ENCODE results near the gene RAB40C.

Gene RAB40C

GRCh38 chr16:624526-625070 lies 34.7 kb downstream of the RAB40C start:
- Mint-ChIP-seq H3K9me3 (no peaks in the 10 kb centered on the region), H3K4me1 (ENCODE audit: low read depth) (no peaks in the 10 kb centered on the region), H3K27me3 (no peaks in the 10 kb centered on the region), H3K4me3 (no peak overlapping the region), H3K36me3 (ENCODE audit: low read depth) (no peaks in the 10 kb centered on the region), H3K27ac (no peak overlapping the region)

GRCh38 chr16:625117-625976 lies 35.5 kb downstream of the RAB40C start:
- Mint-ChIP-seq H3K27me3 (no peaks in the 10 kb centered on the region), H3K27ac (no peak overlapping the region), H3K4me3 (no peak overlapping the region), H3K36me3 (ENCODE audit: low read depth) (no peaks in the 10 kb centered on the region), H3K4me1 (ENCODE audit: low read depth) (no peaks in the 10 kb centered on the region), H3K9me3 (no peaks in the 10 kb centered on the region)

DNA sequence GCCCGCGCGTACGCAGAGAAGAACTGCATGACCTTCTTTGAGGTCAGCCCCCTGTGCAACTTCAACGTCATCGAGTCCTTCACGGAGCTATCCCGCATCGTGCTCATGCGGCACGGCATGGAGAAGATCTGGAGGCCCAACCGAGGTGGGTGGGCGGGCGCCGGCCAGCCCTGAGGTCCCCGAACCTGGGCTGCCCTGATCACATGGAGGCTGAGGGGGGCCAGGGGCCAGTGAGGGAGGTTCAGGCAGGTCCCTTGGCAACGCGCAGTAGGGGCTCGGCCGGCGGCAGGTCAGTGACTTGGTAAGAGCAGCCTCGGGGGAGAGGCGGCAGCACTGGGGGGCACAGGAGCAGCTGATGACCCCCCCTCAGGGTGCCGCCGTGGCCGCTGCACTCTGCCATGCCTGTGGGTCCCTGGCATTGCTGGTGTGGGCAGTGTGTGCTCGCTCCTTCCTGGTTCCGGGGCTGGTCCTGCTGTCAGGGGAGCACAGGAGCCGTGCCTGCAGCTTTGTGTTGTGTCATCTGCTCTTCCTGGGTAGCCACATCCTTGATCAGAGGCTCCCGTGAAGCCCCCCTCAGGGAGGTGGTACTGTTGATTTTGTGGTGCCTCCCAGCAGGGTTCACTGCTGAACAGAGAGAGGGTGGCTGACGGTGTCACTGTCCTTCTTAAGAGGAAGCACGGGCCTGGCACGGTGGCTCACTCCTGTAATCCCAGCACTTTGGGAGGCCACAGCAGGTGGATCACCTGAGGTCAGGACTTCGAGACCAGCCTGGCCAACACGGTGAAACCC lies 36.3 kb downstream of the RAB40C start:
- Mint-ChIP-seq H3K4me1 (ENCODE audit: low read depth) (no peaks in the 10 kb centered on the region), H3K27ac (no peak overlapping the region), H3K9me3 (no peaks in the 10 kb centered on the region), H3K27me3 (no peaks in the 10 kb centered on the region), H3K4me3 (no peak overlapping the region), H3K36me3 (ENCODE audit: low read depth) (no peaks in the 10 kb centered on the region)

GRCh38 chr16:626787-627453 lies 37.1 kb downstream of the RAB40C start:
- Mint-ChIP-seq H3K9me3 (no peaks in the 10 kb centered on the region), H3K4me1 (ENCODE audit: low read depth) (no peaks in the 10 kb centered on the region), H3K27me3 (no peaks in the 10 kb centered on the region), H3K4me3 (no peak overlapping the region), H3K27ac (no peak overlapping the region), H3K36me3 (ENCODE audit: low read depth) (no peaks in the 10 kb centered on the region)

DNA sequence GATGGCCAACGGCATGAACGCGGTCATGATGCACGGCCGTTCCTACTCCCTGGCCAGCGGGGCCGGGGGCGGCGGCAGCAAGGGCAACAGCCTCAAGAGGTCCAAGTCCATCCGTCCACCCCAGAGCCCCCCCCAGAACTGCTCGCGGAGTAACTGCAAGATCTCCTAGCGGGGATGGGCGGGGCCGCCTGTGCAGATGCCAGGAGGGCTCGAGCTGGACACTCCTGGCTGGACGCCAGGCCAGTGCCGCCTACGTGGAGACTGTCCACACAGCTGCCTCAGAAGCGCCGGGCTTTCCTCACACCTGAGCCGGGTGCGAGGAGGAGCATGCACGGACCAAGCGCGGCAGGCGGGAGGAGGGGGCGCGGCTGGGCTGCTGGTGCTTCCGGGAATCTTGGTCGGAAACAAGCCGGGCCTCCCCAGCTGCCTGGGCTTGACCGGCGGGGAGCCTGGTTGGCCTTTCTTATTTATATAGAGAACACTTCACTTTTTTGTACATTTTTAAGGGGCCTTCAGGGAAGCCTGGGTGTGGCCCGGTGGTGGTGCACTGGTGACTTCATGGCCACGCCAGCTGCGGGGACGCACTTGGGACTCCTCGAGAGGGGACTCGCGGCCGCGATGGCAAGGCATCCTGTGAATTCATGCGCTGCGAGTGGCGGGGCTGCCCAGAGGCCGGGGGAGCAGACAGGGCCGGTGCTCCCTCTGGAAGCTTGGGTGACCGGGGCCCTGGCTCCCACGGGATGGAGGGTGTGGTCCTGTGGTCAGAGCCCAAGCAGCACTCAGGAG lies 37.8 kb downstream of the RAB40C start:
- H3K27me3 Mint-ChIP-seq: no peaks in the 10 kb centered on the region
- no peak overlapping the region for H3K27ac Mint-ChIP-seq
- no peak overlapping the region for H3K4me3 Mint-ChIP-seq
- no peaks in the 10 kb centered on the region for H3K9me3 Mint-ChIP-seq
- no peaks in the 10 kb centered on the region for H3K4me1 Mint-ChIP-seq (ENCODE audit: low read depth)
- no peaks in the 10 kb centered on the region for H3K36me3 Mint-ChIP-seq (ENCODE audit: low read depth)

- H3K9me3 Mint-ChIP-seq: no peaks in the 10 kb centered on the region
- no peaks in the 10 kb centered on the region for H3K4me1 Mint-ChIP-seq (ENCODE audit: low read depth)
- no peak overlapping the region for H3K4me3 Mint-ChIP-seq
- no peak overlapping the region for H3K27ac Mint-ChIP-seq
- no peaks in the 10 kb centered on the region for H3K27me3 Mint-ChIP-seq
- H3K36me3 Mint-ChIP-seq (ENCODE audit: low read depth): no peaks in the 10 kb centered on the region
Measured at GRCh38 chr16:628321-629061, 38.6 kb downstream of the RAB40C start.

DNA sequence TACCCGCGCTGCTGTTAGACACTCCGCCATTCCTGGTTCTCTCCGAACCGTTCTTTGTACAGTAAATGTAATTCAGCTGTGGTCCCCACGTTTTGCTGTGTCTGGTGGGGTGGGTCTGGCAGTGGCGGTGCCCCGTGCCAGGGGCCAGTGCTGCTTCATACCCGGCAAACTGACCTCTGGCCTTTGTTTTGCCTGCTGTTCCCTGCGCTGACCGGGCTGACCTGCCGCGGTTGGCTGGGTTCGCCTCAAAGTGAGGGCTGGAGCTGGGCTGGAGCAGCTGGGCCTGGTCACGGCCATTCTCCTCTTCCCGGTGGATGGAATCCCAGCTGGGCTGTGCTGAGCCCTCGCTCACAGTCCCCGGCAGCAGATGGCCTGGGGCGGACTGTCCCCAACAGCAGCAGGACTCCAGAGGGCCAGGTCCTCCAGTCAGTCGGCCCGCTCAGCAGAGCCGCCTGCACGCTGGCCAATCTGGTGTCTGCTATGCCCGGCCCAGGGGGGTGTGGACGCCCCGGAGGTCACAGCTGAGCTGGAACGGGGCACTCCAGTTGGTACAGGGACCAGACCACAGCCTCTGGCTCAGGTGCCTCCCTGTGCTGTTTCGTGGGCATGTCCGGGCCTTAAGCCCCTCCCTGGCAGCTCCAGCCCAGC lies 39.4 kb downstream of the RAB40C start:
- H3K27me3 Mint-ChIP-seq: no peaks in the 10 kb centered on the region
- no peaks in the 10 kb centered on the region for H3K9me3 Mint-ChIP-seq
- H3K4me3 Mint-ChIP-seq: no peak overlapping the region
- no peaks in the 10 kb centered on the region for H3K36me3 Mint-ChIP-seq (ENCODE audit: low read depth)
- no peak overlapping the region for H3K27ac Mint-ChIP-seq
- H3K4me1 Mint-ChIP-seq (ENCODE audit: low read depth): no peaks in the 10 kb centered on the region

DNA sequence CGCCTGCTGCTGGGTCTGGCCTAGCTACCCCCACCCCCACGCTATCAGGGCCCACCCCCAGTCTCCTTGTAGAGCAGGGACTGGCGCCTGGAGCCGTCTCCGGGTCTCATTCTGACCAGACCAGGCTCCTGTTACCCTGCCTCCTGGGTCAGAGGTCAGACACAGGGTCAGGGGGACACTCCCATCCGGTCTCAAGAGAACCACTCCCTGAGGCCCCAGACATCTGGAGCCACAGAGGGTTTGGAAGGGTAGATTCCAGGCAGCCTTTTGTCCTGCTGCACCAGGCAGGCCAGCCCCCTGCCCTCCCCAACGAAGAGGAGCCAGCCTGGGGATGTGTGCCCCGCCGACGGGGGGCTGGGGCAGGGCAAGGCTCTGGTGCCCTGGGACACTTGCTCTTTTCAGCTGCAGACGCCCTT lies 40.0 kb downstream of the RAB40C start:
- no peaks in the 10 kb centered on the region for H3K36me3 Mint-ChIP-seq (ENCODE audit: low read depth)
- H3K4me1 Mint-ChIP-seq (ENCODE audit: low read depth): peaks cover 2% of the 10 kb centered on the region
- no peaks in the 10 kb centered on the region for H3K9me3 Mint-ChIP-seq
- H3K4me3 Mint-ChIP-seq: no peak overlapping the region
- H3K27ac Mint-ChIP-seq: no peak overlapping the region
- H3K27me3 Mint-ChIP-seq: no peaks in the 10 kb centered on the region

DNA sequence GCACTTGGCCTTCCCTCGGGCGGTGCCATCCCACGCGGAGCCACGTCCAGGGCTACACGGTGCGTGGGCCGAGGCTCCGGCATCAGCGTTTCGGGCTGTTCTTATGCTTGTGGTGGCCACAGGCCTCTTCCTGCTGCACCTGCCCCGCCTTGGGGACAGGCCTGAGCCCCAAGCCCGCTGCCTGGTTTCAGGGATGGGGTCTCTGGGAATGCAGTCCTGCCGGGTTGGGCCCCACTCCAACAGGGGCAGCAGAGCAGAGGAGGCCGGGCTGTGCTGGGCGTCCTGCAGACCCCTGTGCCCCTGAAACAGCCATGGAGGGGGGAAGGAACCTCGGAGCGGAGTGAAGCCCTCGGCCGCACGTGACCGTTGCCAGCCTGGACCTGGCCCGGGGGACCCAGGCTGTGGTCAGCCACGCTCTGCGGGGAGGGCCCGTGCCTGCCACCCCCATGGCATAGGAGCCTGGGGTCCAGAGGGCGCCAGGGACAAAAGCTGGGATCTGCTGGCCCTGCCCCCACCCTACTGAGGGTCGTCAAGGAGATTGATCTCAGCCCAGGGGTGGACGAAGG lies 40.5 kb downstream of the RAB40C start:
- no peaks in the 10 kb centered on the region for H3K27me3 Mint-ChIP-seq
- peaks cover 4% of the 10 kb centered on the region for H3K4me1 Mint-ChIP-seq (ENCODE audit: low read depth)
- H3K9me3 Mint-ChIP-seq: no peaks in the 10 kb centered on the region
- H3K4me3 Mint-ChIP-seq: no peak overlapping the region
- H3K27ac Mint-ChIP-seq: no peak overlapping the region
- no peaks in the 10 kb centered on the region for H3K36me3 Mint-ChIP-seq (ENCODE audit: low read depth)

- no peaks in the 10 kb centered on the region for H3K9me3 Mint-ChIP-seq
- no peaks in the 10 kb centered on the region for H3K36me3 Mint-ChIP-seq (ENCODE audit: low read depth)
- no peaks in the 10 kb centered on the region for H3K27me3 Mint-ChIP-seq
- H3K4me1 Mint-ChIP-seq (ENCODE audit: low read depth): peaks cover 4% of the 10 kb centered on the region
- no peak within 1 kb of the TSS for H3K27ac Mint-ChIP-seq
- no peak within 1 kb of the TSS for H3K4me3 Mint-ChIP-seq
Measured at GRCh38 chr16:630815-631405, 41.0 kb downstream of the RAB40C start, which contains the start of gene WFIKKN1. Gene WFIKKN1 (plus strand): TSS chr16:630985. CDS start chr16:631254, 269 bp downstream.

DNA sequence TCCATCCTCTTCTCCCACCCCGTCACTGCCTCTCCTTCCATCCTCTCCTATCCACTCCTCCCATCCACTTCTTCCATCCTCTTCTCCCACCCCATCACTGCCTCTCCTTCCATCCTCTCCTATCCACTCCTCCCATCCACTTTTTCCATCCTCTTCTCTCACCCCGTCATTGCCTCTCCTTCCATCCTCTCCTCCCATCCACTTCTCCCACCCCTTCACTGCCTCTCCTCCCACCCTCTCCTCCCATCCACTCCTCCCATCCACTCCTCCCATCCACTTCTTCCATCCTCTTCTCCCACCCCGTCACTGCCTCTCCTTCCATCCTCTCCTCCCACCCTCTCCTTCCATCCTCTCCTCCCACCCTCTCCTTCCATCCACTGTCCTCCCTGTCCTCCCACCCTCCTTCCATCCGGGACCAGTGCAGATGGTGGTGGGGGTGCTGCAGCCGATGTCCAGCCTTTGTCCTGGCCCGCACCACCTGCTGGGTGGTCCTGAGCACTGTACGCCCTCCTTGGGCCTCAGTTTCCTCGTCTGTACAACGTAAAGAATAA lies 42.0 kb downstream of the RAB40C start:
- H3K4me3 Mint-ChIP-seq: no peak overlapping the region
- H3K27me3 Mint-ChIP-seq: no peaks in the 10 kb centered on the region
- H3K27ac Mint-ChIP-seq: no peak overlapping the region
- H3K36me3 Mint-ChIP-seq (ENCODE audit: low read depth): peaks cover 3% of the 10 kb centered on the region
- peaks cover 10% of the 10 kb centered on the region for H3K4me1 Mint-ChIP-seq (ENCODE audit: low read depth)
- H3K9me3 Mint-ChIP-seq: no peaks in the 10 kb centered on the region

DNA sequence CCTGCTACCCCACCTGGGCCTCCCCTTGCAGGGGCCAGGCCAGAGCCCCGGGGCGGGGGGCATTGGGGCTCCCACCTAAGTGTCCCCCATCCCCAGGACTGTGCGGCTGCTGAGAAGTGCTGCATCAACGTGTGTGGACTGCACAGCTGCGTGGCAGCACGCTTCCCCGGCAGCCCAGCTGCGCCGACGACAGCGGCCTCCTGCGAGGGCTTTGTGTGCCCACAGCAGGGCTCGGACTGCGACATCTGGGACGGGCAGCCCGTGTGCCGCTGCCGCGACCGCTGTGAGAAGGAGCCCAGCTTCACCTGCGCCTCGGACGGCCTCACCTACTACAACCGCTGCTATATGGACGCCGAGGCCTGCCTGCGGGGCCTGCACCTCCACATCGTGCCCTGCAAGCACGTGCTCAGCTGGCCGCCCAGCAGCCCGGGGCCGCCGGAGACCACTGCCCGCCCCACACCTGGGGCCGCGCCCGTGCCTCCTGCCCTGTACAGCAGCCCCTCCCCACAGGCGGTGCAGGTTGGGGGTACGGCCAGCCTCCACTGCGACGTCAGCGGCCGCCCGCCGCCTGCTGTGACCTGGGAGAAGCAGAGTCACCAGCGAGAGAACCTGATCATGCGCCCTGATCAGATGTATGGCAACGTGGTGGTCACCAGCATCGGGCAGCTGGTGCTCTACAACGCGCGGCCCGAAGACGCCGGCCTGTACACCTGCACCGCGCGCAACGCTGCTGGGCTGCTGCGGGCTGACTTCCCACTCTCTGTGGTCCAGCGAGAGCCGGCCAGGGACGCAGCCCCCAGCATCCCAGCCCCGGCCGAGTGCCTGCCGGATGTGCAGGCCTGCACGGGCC lies 42.8 kb downstream of the RAB40C start:
- Mint-ChIP-seq H3K4me1 (ENCODE audit: low read depth) (peaks cover 10% of the 10 kb centered on the region), H3K36me3 (ENCODE audit: low read depth) (peaks cover 3% of the 10 kb centered on the region), H3K4me3 (no peak overlapping the region), H3K9me3 (no peaks in the 10 kb centered on the region), H3K27me3 (no peaks in the 10 kb centered on the region), H3K27ac (no peak overlapping the region)
